CD4-positive, alpha-beta T cell treated with Interleukin-6 for 4 hours (primary cell): Measurements from ENCODE around the gene ANKRD13A.
"Not testable (repeated sequence)": the region's sequence is repeated elsewhere in the genome, so short reads cannot be mapped to it uniquely, and the experiment has no call there.

ENCODE experiments used
- DNase-seq: peaks from one replicate; pipeline ENCODE4 v3.0.0-alpha.2; 2020; ENCODE audit warnings: mixed read lengths

Gene ANKRD13A

DNA sequence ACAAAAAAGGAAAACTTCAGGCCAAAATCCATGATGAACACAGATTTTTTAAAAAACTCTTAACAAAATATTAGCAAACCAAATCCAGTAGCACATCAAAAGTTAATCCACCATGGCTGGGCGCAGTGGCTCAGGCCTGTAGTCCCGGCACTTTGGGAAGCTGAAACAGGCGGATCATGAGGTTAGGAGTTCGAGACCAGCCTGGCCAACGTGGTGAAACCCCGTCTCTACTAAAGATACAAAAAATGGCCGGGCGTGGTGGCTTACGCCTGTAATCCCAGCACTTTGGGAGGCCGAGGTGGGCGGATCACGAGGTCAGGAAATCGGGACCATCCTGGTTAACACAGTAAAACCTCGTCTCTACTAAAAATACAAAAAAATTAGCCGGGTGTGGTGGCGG lies 13.0 kb upstream of the ANKRD13A start:
- DNase-seq: not testable (repeated sequence)

GRCh38 chr12:109987615-109988014 lies 11.6 kb upstream of the ANKRD13A start:
- no peak for DNase-seq

DNA sequence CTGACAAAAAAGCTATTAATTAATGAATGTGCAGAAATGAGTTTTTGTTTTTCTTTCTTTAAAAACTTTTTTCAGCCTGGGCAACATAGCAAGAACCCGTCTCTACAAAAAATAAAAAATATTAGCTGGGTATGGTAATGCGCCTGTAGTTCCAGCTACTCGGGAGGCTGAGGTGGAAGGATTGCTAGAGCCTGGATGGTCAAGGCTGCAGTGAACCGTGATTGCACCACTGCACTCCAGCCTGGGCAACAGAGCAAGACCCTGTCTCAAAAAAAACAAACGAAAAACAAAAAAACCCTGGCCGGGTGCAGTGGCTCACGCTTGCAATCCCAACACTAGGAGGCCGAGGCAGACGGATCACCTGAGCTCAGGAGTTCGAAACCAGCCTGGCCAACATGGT lies 11.0 kb upstream of the ANKRD13A start:
- DNase-seq: no peak

GRCh38 chr12:109988903-109989302 lies 10.3 kb upstream of the ANKRD13A start:
- DNase-seq: no peak

DNA sequence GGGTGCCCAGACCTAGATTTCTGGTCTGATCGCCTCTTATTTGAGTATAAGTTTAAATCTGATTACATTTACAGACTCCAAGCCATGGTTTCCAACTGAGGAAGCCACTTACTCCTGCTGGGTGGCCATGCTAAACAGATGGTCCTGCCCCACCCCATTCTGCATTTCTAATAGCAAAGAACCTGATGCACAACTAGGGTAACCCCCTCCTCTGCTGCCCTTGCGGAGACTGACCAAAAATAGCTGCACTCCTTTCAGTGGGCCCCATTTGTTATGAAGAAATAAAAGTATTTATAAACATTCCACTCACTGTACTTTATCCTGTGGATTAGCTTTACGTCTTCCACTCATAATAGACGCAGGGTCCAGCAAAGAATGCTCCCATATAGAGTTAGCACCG lies 9.8 kb upstream of the ANKRD13A start:
- DNase-seq: no peak

- DNase-seq: no peak
These were observed 7.6 kb upstream of the ANKRD13A start for GRCh38 chr12:109991586-109991985.

DNA sequence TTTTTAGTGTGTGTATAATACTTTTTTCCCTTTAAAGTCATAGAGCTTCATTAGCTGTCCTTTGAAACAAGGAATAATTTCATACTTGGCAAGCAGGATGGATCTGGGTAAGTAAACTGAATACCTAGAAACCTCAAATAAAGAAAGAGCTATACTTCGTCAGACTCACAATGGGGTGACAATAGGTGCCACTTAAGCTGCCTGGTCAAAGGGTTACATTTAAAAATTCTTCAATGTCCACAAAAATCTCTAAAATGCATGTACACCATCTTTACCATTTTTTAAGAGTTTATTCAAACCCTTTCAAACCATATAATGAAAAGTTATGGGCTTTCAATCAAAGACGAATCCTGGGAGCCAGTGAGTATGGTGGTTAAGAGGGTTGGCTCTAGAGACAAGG lies 6.1 kb upstream of the ANKRD13A start:
- no peak for DNase-seq

- DNase-seq: peak; percentile 29
These were observed 4.6 kb upstream of the ANKRD13A start for GRCh38 chr12:109994401-109995175.

DNA sequence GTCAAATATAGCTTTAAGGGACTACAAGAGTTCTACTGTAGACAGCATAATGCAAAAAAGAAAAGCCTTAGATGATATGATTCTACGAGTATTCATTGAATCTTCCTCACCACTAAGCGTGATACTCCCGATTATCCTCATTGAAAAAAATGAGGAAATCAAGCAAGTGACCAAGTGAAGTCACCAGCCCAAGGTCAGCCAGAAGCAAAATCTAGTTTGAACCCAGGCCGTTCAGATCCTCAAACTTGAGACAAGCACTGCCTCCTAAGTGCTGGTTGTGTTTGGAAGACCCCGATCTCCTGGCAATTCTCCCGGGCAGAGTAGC lies 3.9 kb upstream of the ANKRD13A start:
- no peak for DNase-seq

- DNase-seq: peak; percentile 96
These were observed 3.3 kb upstream of the ANKRD13A start, which contains the start of gene GIT2 for GRCh38 chr12:109995686-109996482. Gene GIT2, minus strand, starts transcription at chr12:109996368. Its CDS starts 144 bp downstream, at chr12:109996224.

- DNase-seq: no peak
These were observed 2.8 kb upstream of the ANKRD13A start for GRCh38 chr12:109996483-109996853.

- no peak for DNase-seq
These were observed 1.8 kb upstream of the ANKRD13A start for GRCh38 chr12:109997393-109997792.

DNA sequence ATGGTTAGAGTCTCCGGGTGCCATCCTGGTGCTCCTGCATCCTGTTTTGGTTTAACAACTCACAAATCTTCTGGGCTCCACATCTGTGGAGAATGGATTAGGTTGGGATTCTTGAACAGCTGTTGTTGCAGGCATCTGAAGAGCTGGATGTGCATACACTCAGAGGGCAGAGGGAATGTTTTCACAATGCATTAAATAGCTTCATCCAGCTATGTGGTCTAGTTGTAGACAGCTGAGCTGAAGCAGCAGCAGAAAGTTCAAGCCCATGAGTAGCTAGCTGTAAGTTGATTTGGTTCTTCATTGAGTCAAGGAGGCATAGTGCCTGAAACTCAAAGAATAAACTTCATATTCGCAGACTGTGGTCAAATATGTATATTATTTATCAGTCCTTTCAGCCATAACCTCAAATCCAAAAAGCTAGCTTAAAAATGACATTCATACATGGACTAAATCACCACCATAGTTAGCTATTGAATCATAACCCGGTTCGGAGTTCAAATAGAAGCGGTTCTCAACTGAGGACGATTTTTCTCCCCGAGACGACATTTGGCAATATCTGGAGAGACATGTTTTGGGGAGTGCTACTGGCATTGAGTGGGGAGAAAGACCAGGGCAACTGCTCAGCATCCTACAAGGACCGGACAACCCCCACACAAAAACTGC lies 858 bp upstream of the ANKRD13A start:
- DNase-seq: no peak

GRCh38 chr12:109999649-109999971 lies 380 bp downstream of the ANKRD13A start:
- DNase-seq: no peak

GRCh38 chr12:109999983-110000505 lies 814 bp downstream of the ANKRD13A start:
- DNase-seq: peak; percentile 16

GRCh38 chr12:110001596-110001995 lies 2.4 kb downstream of the ANKRD13A start:
- DNase-seq: no peak

GRCh38 chr12:110002676-110003515 lies 3.7 kb downstream of the ANKRD13A start:
- no peak for DNase-seq

DNA sequence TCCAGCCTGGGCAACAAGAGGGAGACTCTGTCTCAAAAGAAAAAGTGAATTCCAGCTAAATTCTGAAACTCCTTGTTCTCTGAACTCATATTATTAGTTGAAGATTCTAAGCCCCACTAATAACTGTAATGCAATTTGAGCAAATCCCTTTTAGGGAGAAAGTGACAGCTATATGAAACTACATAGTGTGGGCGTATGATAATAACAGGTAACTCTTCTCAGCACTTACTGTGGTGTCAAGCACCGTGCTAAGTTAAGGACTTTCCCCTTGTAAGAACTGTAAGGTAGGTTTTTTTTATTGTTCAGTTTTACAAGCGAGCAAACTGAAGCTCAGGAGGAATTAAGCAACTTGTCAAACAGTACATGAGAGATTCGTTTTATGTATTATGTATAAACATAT lies 5.4 kb downstream of the ANKRD13A start:
- no peak for DNase-seq

DNA sequence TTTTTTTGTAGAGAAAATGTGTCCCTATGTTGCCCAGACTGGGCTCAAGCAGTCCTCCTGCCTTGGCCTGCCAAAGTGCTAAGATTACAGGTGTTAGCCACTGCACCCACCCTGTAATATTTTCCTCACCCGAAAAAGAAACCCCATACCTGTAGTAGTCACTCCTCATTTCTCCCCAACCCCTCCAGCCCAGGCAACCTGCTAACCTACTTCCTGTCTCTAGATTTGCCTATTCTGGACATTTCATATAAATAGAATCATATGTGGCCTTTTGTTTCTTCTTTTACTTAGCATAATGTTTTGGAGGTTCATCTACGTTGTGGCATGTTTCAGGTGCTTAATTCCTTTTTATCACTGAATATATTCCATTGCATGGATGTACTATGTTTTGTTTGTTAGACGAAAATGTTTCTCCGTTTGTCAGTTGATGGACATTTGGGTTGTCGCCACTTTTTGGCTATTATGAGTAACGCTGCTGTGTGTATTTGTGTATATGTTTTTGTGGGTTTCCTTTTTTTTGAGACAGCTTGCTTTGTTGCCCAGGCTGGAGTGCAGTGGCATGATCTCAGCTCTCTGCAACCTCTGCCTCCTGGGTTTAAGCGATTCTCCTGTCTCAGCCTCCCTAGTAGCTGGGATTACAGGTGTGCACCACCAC lies 6.2 kb downstream of the ANKRD13A start:
- DNase-seq: peak; percentile 34

- no peak for DNase-seq
These were observed 6.9 kb downstream of the ANKRD13A start for GRCh38 chr12:110006115-110006514.

GRCh38 chr12:110007881-110008280 lies 8.7 kb downstream of the ANKRD13A start:
- DNase-seq: no peak
